ENCODE measurements around the gene EFCC1. TPM values are rescaled to one million over a fixed set of nuclear protein-coding genes. Genes with fewer than 3 reads are reported as not detected.
A peak's percentile ranks its signal among the peaks of the same experiment; 100 is the strongest.

The EFCC1 gene
- total RNA-seq, 2 donors from 2014 or later = 1.3 to 1.7 TPM

- Histone ChIP-seq H3K27me3 (no peaks in the 10 kb centered on the region), H3K27ac (no peak overlapping the region), H3K9ac (ENCODE audit: low read depth in 2 of 2, low read length in 2 of 2) (peak overlapping the region in 1 of 2 donors; percentile 50), H3K36me3 (no peaks in the 10 kb centered on the region), H3K4me3 (no peak overlapping the region), H3K4me1 (no peaks in the 10 kb centered on the region), H3K9me3 (no peaks in the 10 kb centered on the region)
- intact Hi-C loops (cut with DNase I) = no loop called here
- no peak for DNase-seq
- TF ChIP-seq CTCF (IDR thresholded peaks at IDR 0.05) = no peak
Measured at GRCh38 chr3:129046732-129047552, 45.8 kb downstream of the EFCC1 start.

DNA sequence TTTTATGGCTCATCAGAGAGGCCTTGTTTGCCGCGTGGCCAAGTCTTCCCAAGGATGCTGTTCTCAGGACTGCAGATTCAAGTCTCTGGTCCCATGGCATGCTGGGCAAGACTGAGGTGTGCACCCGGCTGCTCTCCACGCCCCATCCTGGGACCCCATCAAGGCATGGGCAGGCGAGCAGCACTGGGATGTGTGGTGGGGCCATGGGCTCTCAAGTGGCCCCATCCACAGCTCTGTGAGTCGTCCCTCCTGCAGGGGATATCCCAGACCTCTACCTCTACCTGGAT is 46.4 kb downstream of the EFCC1 start:
- H3K4me1 ChIP-seq = no peaks in the 10 kb centered on the region
- no peak for DNase-seq
- intact Hi-C loops (cut with DNase I) = no loop called here
- no peak overlapping the region for H3K27ac ChIP-seq
- no peak overlapping the region for H3K4me3 ChIP-seq
- H3K36me3 ChIP-seq = no peaks in the 10 kb centered on the region
- no peak overlapping the region for H3K9ac ChIP-seq (ENCODE audit: low read depth in 2 of 2, low read length in 2 of 2)
- no peaks in the 10 kb centered on the region for H3K9me3 ChIP-seq
- no peaks in the 10 kb centered on the region for H3K27me3 ChIP-seq
- TF ChIP-seq CTCF (IDR thresholded peaks at IDR 0.05) = no peak

DNA sequence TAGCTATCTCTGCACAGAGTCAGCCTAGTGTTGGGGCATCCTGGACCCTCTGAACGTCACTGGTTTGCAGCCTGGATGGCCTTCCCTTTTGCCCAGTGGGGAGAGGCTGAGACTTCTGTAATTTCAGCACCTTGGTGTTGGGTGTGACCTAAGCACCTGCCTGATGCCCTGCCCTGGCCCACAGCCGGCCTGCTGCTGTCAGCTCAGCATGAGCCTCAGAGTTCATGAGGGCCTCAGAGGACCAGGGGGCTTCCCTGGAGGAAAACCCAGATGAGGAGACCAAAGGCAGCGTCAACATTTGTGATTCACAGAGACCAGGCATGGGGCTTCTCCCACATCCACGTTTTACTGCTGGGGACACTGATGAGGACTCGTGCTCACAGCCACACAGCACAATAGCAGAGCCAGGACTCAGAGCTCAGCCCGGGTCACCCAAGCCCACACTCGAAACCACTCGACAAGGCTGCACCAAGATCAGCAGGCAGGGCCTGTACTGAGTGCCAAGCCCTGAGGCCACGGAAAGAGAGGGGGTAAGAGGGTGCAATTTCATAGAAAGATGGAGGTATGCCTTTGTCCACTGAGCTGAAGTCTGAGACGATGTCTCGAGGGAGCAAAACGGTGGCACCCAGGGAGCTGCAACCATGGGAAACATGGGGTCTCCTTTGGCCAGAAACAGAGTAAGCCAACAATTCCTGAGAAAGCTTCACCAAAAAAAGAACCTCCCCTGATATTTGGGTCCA is 49.6 kb downstream of the EFCC1 start:
- no peak for TF ChIP-seq CTCF (IDR thresholded peaks at IDR 0.05)
- Histone ChIP-seq H3K4me1 (peaks cover 5% of the 10 kb centered on the region), H3K27ac (no peak overlapping the region)

DNA sequence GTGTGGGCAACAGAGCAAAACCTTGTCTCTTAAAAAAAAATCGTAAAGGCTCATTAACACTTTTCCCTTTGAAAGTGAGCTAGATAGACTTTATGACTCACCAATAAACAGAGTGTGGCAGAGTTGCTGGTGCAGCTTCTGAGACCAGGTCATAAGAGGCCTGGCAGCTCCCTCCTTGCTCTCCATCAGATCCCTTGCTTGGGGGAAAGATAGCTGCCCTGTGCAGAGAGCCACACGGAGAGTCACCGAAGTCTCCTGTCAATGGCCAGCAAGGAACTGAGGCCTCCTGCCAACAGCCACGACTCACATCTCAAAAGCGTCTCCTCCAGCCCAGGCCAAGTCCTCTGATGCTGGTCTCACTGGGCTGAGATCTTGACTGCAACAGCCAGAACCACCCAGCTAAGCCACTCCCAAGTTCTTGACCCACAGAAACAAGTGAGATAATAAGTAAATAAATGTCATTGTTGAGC is 50.8 kb downstream of the EFCC1 start:
- peak; percentile 60 for DNase-seq
- Histone ChIP-seq H3K9ac (ENCODE audit: low read depth in 2 of 2, low read length in 2 of 2) (peak overlapping the region in 1 of 2 donors; percentile 53), H3K27ac (peak overlapping the region; percentile 53), H3K27me3 (no peaks in the 10 kb centered on the region), H3K4me3 (no peak overlapping the region), H3K4me1 (peaks cover 9% of the 10 kb centered on the region), H3K9me3 (no peaks in the 10 kb centered on the region), H3K36me3 (no peaks in the 10 kb centered on the region)
- no peak for TF ChIP-seq CTCF (IDR thresholded peaks at IDR 0.05)
- intact Hi-C loops (cut with DNase I) = no loop called here

More for the DNA sequence above, 49.6 kb downstream of the EFCC1 start:
- intact Hi-C loops (cut with DNase I) = no loop called here
- Histone ChIP-seq H3K27me3 (no peaks in the 10 kb centered on the region), H3K4me3 (no peak overlapping the region), H3K9me3 (no peaks in the 10 kb centered on the region), H3K36me3 (no peaks in the 10 kb centered on the region), H3K9ac (ENCODE audit: low read depth in 2 of 2, low read length in 2 of 2) (peak overlapping the region in 1 of 2 donors; percentile 19)
- DNase-seq = no peak

DNA sequence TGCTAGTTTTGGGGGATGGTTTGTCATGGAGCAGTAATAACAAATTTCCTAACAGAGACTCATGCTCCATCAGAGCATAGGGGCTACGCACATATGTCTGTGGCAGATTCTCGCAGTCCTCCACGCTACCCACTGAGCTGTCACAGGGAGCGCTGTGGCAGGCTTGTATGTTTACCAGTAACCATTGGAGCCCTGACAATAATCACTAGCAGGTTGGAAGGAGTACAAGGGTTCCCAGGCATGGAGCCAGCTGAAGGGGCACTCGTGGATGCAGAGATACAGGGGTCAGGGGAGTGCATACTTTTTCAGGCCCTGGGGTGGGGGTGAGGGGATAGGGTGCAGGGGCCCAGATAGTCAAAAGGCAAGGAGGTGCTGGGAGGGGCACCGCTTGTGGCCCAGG is 51.6 kb downstream of the EFCC1 start:
- TF ChIP-seq CTCF (IDR thresholded peaks at IDR 0.05) = no peak
- H3K4me1 ChIP-seq = peaks cover 9% of the 10 kb centered on the region
- no peak overlapping the region for H3K4me3 ChIP-seq
- no peaks in the 10 kb centered on the region for H3K27me3 ChIP-seq
- DNase-seq = peak; percentile 66
- no peaks in the 10 kb centered on the region for H3K9me3 ChIP-seq
- peak overlapping the region; percentile 27 to 62 for H3K9ac ChIP-seq (ENCODE audit: low read depth in 2 of 2, low read length in 2 of 2)
- peak overlapping the region; percentile 53 for H3K27ac ChIP-seq
- intact Hi-C loops (cut with DNase I) = no loop called here
- no peaks in the 10 kb centered on the region for H3K36me3 ChIP-seq
